ENCODE measurements around the gene SERPIND1. TPM values are rescaled to one million over a fixed set of nuclear protein-coding genes. Genes with fewer than 3 reads are reported as not detected.

Gene SERPIND1
- total and polyA plus RNA-seq, 7 donors = 0.03 to 0.12 (median 0.07) TPM; not detected in 4

DNA sequence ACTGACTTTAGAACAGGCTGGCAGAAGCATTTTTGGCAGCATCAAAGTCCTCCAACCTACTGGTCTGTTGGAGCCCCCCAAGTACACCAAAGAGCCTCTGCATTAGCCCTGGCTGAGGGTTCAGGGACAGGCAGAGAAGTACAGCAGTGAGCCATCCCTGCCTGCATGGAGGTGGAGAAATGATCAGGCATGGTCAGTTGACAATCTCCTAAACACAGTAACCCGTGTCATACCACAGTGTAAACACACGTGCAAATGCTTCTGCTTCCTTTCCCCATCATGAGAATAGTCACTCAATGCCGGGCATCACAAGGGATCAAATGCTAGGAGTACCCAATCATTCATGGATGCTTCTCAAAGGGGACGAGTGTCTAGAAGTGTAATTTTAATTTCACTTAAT lies 8.2 kb downstream of the SERPIND1 start:
- H3K27me3 ChIP-seq (ENCODE audit: insufficient read depth in 3 of 3, low read length in 2 of 3) = no peaks in the 10 kb centered on the region
- no peak overlapping the region for H3K4me3 ChIP-seq
- peaks cover 0 to 35% of the 10 kb centered on the region in 2 donors for H3K36me3 ChIP-seq (ENCODE audit: insufficient read depth in 1 of 2, low read depth in 1 of 2)
- H3K9me3 ChIP-seq = no peaks in the 10 kb centered on the region
- 83 to 91% (median 89%) methylated on average over 4 of the region's 4 CpGs for WGBS, 3 donors
- DNase-seq (no peak), ATAC-seq (no peak)
- H3K4me1 ChIP-seq = no peaks in the 10 kb centered on the region
- TF ChIP-seq, protein P1, sequence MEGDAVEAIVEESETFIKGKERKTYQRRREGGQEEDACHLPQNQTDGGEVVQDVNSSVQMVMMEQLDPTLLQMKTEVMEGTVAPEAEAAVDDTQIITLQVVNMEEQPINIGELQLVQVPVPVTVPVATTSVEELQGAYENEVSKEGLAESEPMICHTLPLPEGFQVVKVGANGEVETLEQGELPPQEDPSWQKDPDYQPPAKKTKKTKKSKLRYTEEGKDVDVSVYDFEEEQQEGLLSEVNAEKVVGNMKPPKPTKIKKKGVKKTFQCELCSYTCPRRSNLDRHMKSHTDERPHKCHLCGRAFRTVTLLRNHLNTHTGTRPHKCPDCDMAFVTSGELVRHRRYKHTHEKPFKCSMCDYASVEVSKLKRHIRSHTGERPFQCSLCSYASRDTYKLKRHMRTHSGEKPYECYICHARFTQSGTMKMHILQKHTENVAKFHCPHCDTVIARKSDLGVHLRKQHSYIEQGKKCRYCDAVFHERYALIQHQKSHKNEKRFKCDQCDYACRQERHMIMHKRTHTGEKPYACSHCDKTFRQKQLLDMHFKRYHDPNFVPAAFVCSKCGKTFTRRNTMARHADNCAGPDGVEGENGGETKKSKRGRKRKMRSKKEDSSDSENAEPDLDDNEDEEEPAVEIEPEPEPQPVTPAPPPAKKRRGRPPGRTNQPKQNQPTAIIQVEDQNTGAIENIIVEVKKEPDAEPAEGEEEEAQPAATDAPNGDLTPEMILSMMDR (IDR thresholded peaks at IDR 0.05) = no peak
- intact Hi-C loops (cut with DNase I) = no loop called here
- no peak overlapping the region for H3K27ac ChIP-seq

DNA sequence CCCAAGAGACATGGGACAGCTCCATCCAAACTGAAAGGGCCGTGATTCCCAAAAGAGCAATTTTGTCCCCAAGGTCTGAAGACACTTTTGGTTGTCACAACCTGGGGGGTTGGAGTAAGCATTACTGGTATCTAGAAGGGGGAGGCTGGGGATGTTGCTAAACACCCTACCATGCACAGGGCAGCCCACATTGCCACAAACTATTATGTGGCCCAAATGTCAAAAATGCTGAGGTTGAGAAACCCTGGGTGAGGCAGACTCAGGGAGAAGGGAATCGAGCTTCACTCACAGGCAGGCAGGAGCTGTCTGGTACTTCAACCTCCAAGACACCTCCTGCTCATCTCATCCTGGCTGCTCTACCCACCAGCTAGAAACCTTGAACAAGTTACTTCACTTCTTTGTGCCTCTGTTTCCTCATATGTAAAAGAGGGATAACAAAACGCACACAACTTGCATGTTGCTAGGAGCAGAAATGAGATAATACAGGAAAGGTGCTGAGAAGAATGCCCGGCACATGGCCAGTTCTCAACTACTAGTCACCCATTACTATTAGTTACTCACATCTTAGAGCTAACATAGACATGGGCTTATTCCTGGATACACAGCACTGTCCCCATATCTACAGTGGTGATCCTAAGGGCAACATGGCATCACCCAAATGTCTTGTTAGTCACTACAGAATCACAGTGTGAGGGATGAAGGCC lies 8.8 kb downstream of the SERPIND1 start:
- DNase-seq (no peak), ATAC-seq (no peak)
- H3K4me3 ChIP-seq = no peak overlapping the region
- WGBS, 3 donors = 94 to 99% (median 96%) methylated on average over 4 of the region's 4 CpGs
- H3K27ac ChIP-seq = no peak overlapping the region
- no peaks in the 10 kb centered on the region for H3K9me3 ChIP-seq
- H3K4me1 ChIP-seq = no peaks in the 10 kb centered on the region
- intact Hi-C loops (cut with DNase I) = no loop called here
- peaks cover 2 to 42% of the 10 kb centered on the region in 2 donors for H3K36me3 ChIP-seq (ENCODE audit: insufficient read depth in 1 of 2, low read depth in 1 of 2)
- H3K27me3 ChIP-seq (ENCODE audit: insufficient read depth in 3 of 3, low read length in 2 of 3) = no peaks in the 10 kb centered on the region
- TF ChIP-seq, protein P1 (IDR thresholded peaks at IDR 0.05) = no peak

DNA sequence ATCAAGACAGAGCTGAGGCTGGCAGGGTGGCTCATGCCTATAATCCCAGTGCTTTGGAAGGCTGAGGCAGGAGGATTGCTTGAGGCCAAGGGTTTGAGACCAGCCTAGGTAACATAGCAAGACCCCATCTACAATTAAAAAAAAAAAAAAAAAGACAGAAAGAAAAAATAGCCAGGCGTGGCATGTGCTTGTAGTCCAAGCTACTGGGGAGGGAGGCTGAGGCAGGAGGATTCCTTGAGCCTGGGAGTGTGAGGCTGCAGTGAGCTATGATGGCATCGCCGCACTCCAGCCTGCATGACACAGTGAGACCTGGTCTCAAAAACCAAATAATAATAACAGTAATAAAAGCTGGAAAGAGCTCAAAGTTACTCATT lies 9.4 kb downstream of the SERPIND1 start:
- DNase-seq (no peak), ATAC-seq (no peak)
- H3K27me3 ChIP-seq (ENCODE audit: insufficient read depth in 3 of 3, low read length in 2 of 3) = no peaks in the 10 kb centered on the region
- peaks cover 2 to 47% of the 10 kb centered on the region in 2 donors for H3K36me3 ChIP-seq (ENCODE audit: insufficient read depth in 1 of 2, low read depth in 1 of 2)
- TF ChIP-seq, protein P1 (IDR thresholded peaks at IDR 0.05) = no peak
- H3K4me3 ChIP-seq = no peak overlapping the region
- H3K27ac ChIP-seq = no peak overlapping the region
- H3K9me3 ChIP-seq = no peaks in the 10 kb centered on the region
- H3K4me1 ChIP-seq = no peaks in the 10 kb centered on the region
- intact Hi-C loops (cut with DNase I) = no loop called here
- 97 to 100% (median 98%) methylated on average over 3 of the region's 3 CpGs for WGBS, 3 donors

DNA sequence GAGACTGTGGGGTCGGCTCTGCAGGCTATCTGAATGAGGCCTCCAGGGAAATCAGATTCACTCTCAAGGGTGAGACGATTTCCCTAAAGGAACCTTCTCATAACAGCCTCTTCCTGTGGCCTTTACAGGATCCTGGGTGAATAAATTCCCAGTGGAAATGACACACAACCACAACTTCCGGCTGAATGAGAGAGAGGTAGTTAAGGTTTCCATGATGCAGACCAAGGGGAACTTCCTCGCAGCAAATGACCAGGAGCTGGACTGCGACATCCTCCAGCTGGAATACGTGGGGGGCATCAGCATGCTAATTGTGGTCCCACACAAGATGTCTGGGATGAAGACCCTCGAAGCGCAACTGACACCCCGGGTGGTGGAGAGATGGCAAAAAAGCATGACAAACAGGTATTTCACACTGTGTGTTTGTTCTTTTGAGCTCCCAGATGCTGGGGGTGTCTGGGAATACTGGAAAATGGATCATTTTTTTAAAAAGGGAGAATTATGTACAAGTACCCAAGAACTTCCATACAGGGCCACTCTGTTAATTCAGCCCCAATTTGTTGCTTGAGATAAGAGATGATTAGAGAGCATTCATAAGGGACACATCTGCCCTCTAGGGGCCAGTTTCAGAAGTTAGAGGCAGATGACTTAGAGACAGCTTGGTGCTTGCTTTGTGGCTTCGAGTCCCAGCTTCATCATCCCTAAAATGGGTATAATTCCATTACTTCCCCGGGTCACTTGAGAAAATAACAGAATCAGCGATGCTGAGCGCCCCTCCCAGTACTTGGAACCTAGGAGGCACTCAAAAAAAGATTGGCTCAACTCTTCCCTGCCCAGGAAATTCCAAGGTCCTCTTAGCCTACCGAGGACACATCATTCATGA lies 10.2 kb downstream of the SERPIND1 start:
- ATAC-seq = peak; percentile 39 to 72 (median 52)
- intact Hi-C loops (cut with DNase I) = no loop called here
- no peaks in the 10 kb centered on the region for H3K9me3 ChIP-seq
- no peak overlapping the region for H3K4me3 ChIP-seq
- H3K27me3 ChIP-seq (ENCODE audit: insufficient read depth in 3 of 3, low read length in 2 of 3) = no peaks in the 10 kb centered on the region
- DNase-seq = no peak
- no peak overlapping the region for H3K27ac ChIP-seq
- H3K36me3 ChIP-seq (ENCODE audit: insufficient read depth in 1 of 2, low read depth in 1 of 2) = peaks cover 2 to 51% of the 10 kb centered on the region in 2 donors
- H3K4me1 ChIP-seq = no peaks in the 10 kb centered on the region
- TF ChIP-seq, protein P1 (IDR thresholded peaks at IDR 0.05) = peak; percentile 57
- WGBS, 3 donors = 72 to 76% (median 74%) methylated on average over 14 of the region's 14 CpGs
